Lower leg skin (tissue), 4 donors: ENCODE results near the gene USH1G. TPM values are rescaled to one million over a fixed set of nuclear protein-coding genes. Genes with fewer than 3 reads are reported as not detected.

Source experiments
- DNase-seq, 2 donors: peaks; one replicate each; pipeline ENCODE4 v3.0.0-alpha.2; 2019; ENCODE audit warnings: low spot score in 2 of 2
- H3K4me3 ChIP-seq: fragments of 200-600 bp; sonication (generic); 2 replicates; pipeline ENCODE4 v1.5.1; 2017; ENCODE audit warnings: mild to moderate bottlenecking, low read depth; ENCODE audit not compliant: poor library complexity, severe bottlenecking
- POLR2A ChIP-seq, 2 donors: fragments of 450-650 bp; IDR thresholded peaks; one replicate each; pipeline ENCODE4 v1.6.1; 2016 to 2017; ENCODE audit warnings: antibody characterized with exemption in 2 of 2, mild to moderate bottlenecking in 1 of 2, moderate library complexity in 1 of 2
- WGBS, 2 donors: methylation state at CpG; one replicate each; pipeline ENCODE4 v1.1.5; 2018; 5-methylcytosine and 5-hydroxymethylcytosine counted together
- intact Hi-C: fragments of 100-400 bp; cut with DNase I; formaldehyde crosslinking; loops from one replicate; pipeline ENCODE4 v1.15.0; 2023; ENCODE audit warnings: low total_unique reads
- total RNA-seq, 4 donors: library from RNA; depleted of rRNA; stranded (reverse); fragments of >200 nt; gene quantifications; one replicate each; pipeline ENCODE4 v1.1.0, GENCODE V29; 2016
- TF ChIP-seq, protein P1 (sequence below), 3 donors: fragments of 450-650 bp; IDR thresholded peaks; one replicate each; pipeline ENCODE4 v1.5.1; 2016; ENCODE audit warnings: antibody characterized with exemption in 3 of 3, mild to moderate bottlenecking in 3 of 3, moderate library complexity in 2 of 3

The USH1G gene
- total RNA-seq, 4 donors from 2014 or later = 0.67 to 2.6 (median 2.1) TPM

DNA sequence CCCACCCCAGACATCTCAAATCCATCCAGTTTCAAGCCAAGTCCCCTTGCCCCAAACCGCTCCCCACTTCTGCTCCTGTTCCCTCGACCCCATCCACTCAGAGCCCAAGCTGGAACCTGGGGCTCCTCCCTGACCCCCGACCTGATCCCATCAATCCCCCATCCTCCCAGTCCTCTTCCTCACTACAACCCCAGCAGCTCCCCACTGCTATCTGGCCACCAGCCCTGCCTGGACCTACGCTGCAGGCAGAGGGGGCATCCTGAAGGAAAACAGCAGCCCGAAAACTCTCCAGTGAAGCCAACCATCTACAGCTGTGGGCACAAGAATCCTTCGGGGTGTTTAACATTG is 54.2 kb downstream of the USH1G start:
- 91 to 94% methylated on average over 6 of the region's 6 CpGs for WGBS, 2 donors
- TF ChIP-seq, protein P1, sequence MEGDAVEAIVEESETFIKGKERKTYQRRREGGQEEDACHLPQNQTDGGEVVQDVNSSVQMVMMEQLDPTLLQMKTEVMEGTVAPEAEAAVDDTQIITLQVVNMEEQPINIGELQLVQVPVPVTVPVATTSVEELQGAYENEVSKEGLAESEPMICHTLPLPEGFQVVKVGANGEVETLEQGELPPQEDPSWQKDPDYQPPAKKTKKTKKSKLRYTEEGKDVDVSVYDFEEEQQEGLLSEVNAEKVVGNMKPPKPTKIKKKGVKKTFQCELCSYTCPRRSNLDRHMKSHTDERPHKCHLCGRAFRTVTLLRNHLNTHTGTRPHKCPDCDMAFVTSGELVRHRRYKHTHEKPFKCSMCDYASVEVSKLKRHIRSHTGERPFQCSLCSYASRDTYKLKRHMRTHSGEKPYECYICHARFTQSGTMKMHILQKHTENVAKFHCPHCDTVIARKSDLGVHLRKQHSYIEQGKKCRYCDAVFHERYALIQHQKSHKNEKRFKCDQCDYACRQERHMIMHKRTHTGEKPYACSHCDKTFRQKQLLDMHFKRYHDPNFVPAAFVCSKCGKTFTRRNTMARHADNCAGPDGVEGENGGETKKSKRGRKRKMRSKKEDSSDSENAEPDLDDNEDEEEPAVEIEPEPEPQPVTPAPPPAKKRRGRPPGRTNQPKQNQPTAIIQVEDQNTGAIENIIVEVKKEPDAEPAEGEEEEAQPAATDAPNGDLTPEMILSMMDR (IDR thresholded peaks at IDR 0.05) = no peak
- no peak for TF ChIP-seq POLR2A (IDR thresholded peaks at IDR 0.05)
- no peak overlapping the region for H3K4me3 ChIP-seq
- no peak for DNase-seq
- intact Hi-C loops = loop anchor here (10.0 kb wide), 1 partner anchor 124 kb away; the partner anchor contains the start of gene NHERF1

DNA sequence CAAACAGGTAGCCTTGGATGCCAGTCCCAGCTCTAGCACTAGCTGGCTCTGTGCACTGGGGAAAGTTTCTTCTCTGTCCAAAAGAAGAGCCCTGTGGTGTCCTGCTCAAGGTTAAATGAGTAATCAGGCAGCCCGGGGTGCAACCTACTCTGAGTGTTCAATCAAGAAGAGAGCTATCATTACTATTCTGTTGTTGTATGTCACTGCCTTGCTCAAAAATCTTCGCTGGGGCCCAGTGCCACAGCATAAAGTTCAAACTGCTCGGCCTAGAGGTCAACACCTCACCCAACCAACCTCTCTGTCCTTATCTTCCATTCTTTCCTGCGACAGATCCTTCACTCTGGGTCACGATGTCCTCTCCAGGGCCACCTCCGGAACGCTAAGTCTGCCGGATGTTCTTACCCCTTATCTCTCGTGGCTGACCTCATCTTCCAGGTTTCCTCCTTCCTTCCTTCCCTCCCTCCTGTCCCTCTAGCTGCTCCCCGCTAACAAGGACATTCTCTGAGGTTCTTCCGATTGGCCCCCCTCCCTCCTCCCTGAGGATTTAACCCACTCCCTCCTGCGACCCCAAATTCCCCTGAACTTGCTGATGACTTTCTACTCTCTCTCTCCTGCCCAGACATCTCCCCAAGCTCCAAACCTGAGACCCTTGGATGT is 54.7 kb downstream of the USH1G start:
- WGBS, 2 donors = 81 to 86% methylated on average over 12 of the region's 12 CpGs
- intact Hi-C loops = loop anchor here (10.0 kb wide), 1 partner anchor 124 kb away; the partner anchor contains the start of gene NHERF1
- no peak overlapping the region for H3K4me3 ChIP-seq
- DNase-seq = no peak
- no peak for TF ChIP-seq POLR2A (IDR thresholded peaks at IDR 0.05)
- TF ChIP-seq, protein P1 (IDR thresholded peaks at IDR 0.05) = no peak

DNA sequence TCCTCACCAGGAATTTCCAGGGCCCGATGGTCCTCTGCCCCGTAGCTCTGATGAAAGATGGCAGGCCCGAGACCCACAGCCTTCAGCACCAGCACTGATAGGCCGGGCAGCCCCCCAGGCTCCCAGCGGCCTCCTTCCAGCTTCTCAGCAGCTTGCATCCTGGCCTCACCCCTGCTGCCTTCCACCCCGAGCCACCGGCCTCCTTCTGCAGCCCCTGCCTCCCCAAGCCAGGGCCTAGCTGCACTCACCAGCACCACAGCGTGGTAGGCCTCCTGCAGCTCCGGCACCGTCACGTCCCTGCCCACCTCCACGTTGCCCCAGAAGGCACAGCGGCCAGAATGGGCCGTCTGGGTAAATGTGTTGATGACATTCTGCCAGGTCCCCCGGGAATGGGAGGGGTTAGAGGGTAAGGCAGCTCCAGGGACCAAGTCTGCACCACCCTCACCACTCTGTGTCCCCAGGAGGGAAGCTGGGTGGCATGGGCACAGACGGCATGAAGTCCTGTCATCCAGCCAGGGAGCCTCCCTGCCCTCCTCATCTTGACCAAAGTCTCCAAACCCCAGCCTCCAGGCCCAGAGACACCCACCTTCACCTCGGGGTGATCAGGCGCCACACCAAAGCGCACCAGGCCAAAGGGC is 56.7 kb downstream of the USH1G start:
- TF ChIP-seq, protein P1 (IDR thresholded peaks at IDR 0.05) = no peak
- TF ChIP-seq POLR2A (IDR thresholded peaks at IDR 0.05) = no peak
- no peak overlapping the region for H3K4me3 ChIP-seq
- 72 to 79% methylated on average over 19 of the region's 19 CpGs for WGBS, 2 donors
- intact Hi-C loops = loop anchor here (10.0 kb wide), 1 partner anchor 122 kb away; the partner anchor contains the start of gene NHERF1
- DNase-seq = no peak

Other genes starting within 250 kb of the USH1G start
- gene CD300LF, start 210.3 kb downstream of the USH1G start, total RNA-seq = under 1 TPM in 2 of 4 donors, not detected in 2; 0.13 to 0.27 TPM
- 1 to 10 TPM in 1 of 4 donors, under 1 TPM in 1, not detected in 2; 0.57 to 1.7 TPM for gene RAB37, start 186.0 kb downstream of the USH1G start, total RNA-seq
- 10 to 100 TPM; 47.6 to 67.7 (median 58.6) TPM for gene NHERF1, start 174.6 kb downstream of the USH1G start, total RNA-seq
- 10 to 100 TPM; 14.3 to 26.6 (median 18.1) TPM for gene NAT9, start 146.9 kb downstream of the USH1G start, total RNA-seq
- gene GRIN2C, start 63.4 kb downstream of the USH1G start, total RNA-seq = under 1 TPM in 2 of 4 donors, not detected in 2; 0.49 to 0.55 TPM
- gene FDXR, start 50.3 kb downstream of the USH1G start, total RNA-seq = 10 to 100 TPM; 21.9 to 28.0 (median 24.6) TPM
- 10 to 100 TPM in 1 of 4 donors, 1 to 10 TPM in 3; 4.9 to 19.9 (median 6.8) TPM for gene FADS6, start 29.6 kb downstream of the USH1G start, total RNA-seq
- gene OTOP2, start 1.0 kb upstream of the USH1G start, total RNA-seq = not detected
- gene OTOP3, start 12.6 kb upstream of the USH1G start, total RNA-seq = 1 to 10 TPM in 2 of 4 donors, under 1 TPM in 1, not detected in 1; 0.64 to 2.3 (median 1.1) TPM
- gene HID1, start 49.5 kb upstream of the USH1G start, total RNA-seq = 10 to 100 TPM in 1 of 4 donors, 1 to 10 TPM in 3; 2.9 to 11.6 (median 6.2) TPM
- 1 to 10 TPM; 4.5 to 9.8 (median 5.3) TPM for gene CDR2L, start 64.4 kb upstream of the USH1G start, total RNA-seq
- gene MRPL58, start 89.4 kb upstream of the USH1G start, total RNA-seq = 10 to 100 TPM; 48.6 to 76.4 (median 58.8) TPM
- gene ATP5PD, start 123.7 kb upstream of the USH1G start, total RNA-seq = 100 to 1,000 TPM; 212 to 298 (median 249) TPM
- 10 to 100 TPM; 22.5 to 38.3 (median 28.6) TPM for gene KCTD2, start 124.0 kb upstream of the USH1G start, total RNA-seq
- gene SLC16A5, start 164.7 kb upstream of the USH1G start, total RNA-seq = 100 to 1,000 TPM in 1 of 4 donors, 10 to 100 TPM in 3; 41.1 to 101 (median 62.6) TPM
- gene ARMC7, start 186.7 kb upstream of the USH1G start, total RNA-seq = 10 to 100 TPM; 10.6 to 14.7 (median 11.9) TPM
- 100 to 1,000 TPM in 3 of 4 donors, 10 to 100 TPM in 1; 62.5 to 107 (median 105) TPM for gene NT5C, start 208.5 kb upstream of the USH1G start, total RNA-seq
- 10 to 100 TPM; 30.2 to 56.4 (median 37.1) TPM for gene JPT1, start 231.3 kb upstream of the USH1G start, total RNA-seq